Neural cell (in vitro differentiated cells): ENCODE measurements around the gene PTPN1. TPM values are rescaled to one million over a fixed set of nuclear protein-coding genes. Genes with fewer than 3 reads are reported as not detected.

Source experiments
- H2AFZ ChIP-seq: fragments of 200-600, 300-800 bp; sonication (generic), shearing (Covaris generic); 2 replicates; pipeline ENCODE4 v1.6.0; 2014; ENCODE audit warnings: low read depth, mild to moderate bottlenecking, antibody characterized with exemption, low read length, moderate library complexity
- H3F3A ChIP-seq: fragments of 200-600 bp; shearing (Covaris generic); 2 replicates; pipeline ENCODE4 v1.6.1; 2016; ENCODE audit warnings: mild to moderate bottlenecking, moderate library complexity, mixed read lengths, antibody characterized with exemption, low read length; ENCODE audit not compliant: insufficient read depth, poor library complexity, severe bottlenecking
- H3K27ac ChIP-seq: fragments of 200-600, 300-800 bp; sonication (generic), shearing (Covaris generic); 2 replicates; pipeline ENCODE4 v1.5.1; 2014; ENCODE audit warnings: mild to moderate bottlenecking, low read length, moderate library complexity
- H3K27me3 ChIP-seq: fragments of 300-800, 200-600 bp; sonication (generic), shearing (Covaris generic); 2 replicates; pipeline ENCODE4 v1.6.0; 2014; ENCODE audit warnings: mild to moderate bottlenecking, low read depth, low read length, moderate library complexity; ENCODE audit not compliant: insufficient read depth
- H3K36me3 ChIP-seq: fragments of 300-800, 200-600 bp; sonication (generic), shearing (Covaris generic); 2 replicates; pipeline ENCODE4 v1.5.1; 2014; ENCODE audit warnings: mild to moderate bottlenecking, antibody characterized with exemption, low read length, moderate library complexity; ENCODE audit not compliant: insufficient read depth
- H3K4me2 ChIP-seq: fragments of 300-800, 200-600 bp; sonication (generic), shearing (Covaris generic); 2 replicates; pipeline ENCODE4 v1.6.0; 2014; ENCODE audit warnings: mild to moderate bottlenecking, low read length
- H3K4me3 ChIP-seq: fragments of 300-800, 200-600 bp; sonication (generic), shearing (Covaris generic); 2 replicates; pipeline ENCODE4 v1.5.1; 2014; ENCODE audit warnings: mild to moderate bottlenecking, low read length, moderate library complexity
- H3K79me2 ChIP-seq: fragments of 200-600 bp; shearing (Covaris generic); replicated peaks from 2 replicates; pipeline ENCODE4 v1.6.0; 2014; ENCODE audit warnings: mild to moderate bottlenecking, low read length, moderate library complexity; ENCODE audit not compliant: insufficient read depth
- H3K9ac ChIP-seq: fragments of 300-800, 200-600 bp; sonication (generic), shearing (Covaris generic); 2 replicates; pipeline ENCODE4 v1.6.1; 2016; ENCODE audit warnings: mild to moderate bottlenecking, low read length, mixed read lengths
- H3K9me2 ChIP-seq: fragments of 200-600 bp; shearing (Covaris generic); 2 replicates; pipeline ENCODE4 v1.6.1; 2016; ENCODE audit warnings: mild to moderate bottlenecking, low read length, mixed read lengths; ENCODE audit not compliant: insufficient read depth
- H3K9me3 ChIP-seq: fragments of 200-600, 300-800 bp; sonication (generic), shearing (Covaris generic); 2 replicates; pipeline ENCODE4 v1.6.1; 2016; ENCODE audit warnings: mild to moderate bottlenecking, mixed run types, low read length, moderate library complexity, mixed read lengths
- H4K20me1 ChIP-seq: fragments of 200-600 bp; shearing (Covaris generic); 2 replicates; pipeline ENCODE4 v1.6.1; 2016; ENCODE audit warnings: mild to moderate bottlenecking, mixed run types; ENCODE audit not compliant: insufficient read depth
- CTCF ChIP-seq: fragments of 450-650 bp; IDR thresholded peaks from 2 replicates; pipeline ENCODE4 v1.5.1; 2014; ENCODE audit warnings: antibody characterized with exemption, mild to moderate bottlenecking, moderate library complexity; ENCODE audit not compliant: poor library complexity, severe bottlenecking
- EP300 ChIP-seq: fragments of 450-650 bp; conservative IDR thresholded peaks from 2 replicates; pipeline ENCODE4 v1.6.1; 2014; ENCODE audit warnings: antibody characterized with exemption, mild to moderate bottlenecking, moderate library complexity; ENCODE audit not compliant: poor library complexity, severe bottlenecking
- EZH2 ChIP-seq: fragments of 200-600, 300-800 bp; shearing (Covaris generic), sonication (generic); IDR thresholded peaks from 2 replicates; pipeline ENCODE4 v1.6.1; 2014; ENCODE audit warnings: antibody characterized with exemption, low read length, borderline replicate concordance, mild to moderate bottlenecking; ENCODE audit not compliant: insufficient read depth, poor library complexity, severe bottlenecking
- MXI1 ChIP-seq: fragments of 450-650 bp; conservative IDR thresholded peaks from 2 replicates; pipeline ENCODE4 v1.6.1; 2014; ENCODE audit warnings: antibody characterized with exemption, mild to moderate bottlenecking; ENCODE audit not compliant: poor library complexity, severe bottlenecking
- POLR2AphosphoS5 ChIP-seq: IDR thresholded peaks from 2 replicates; pipeline ENCODE4 v1.6.1; 2012
- RAD21 ChIP-seq: fragments of 450-650 bp; conservative IDR thresholded peaks from 2 replicates; pipeline ENCODE4 v1.6.1; 2014; ENCODE audit warnings: antibody characterized with exemption, mild to moderate bottlenecking, moderate library complexity
- REST ChIP-seq: IDR thresholded peaks from 2 replicates; pipeline ENCODE4 v1.6.1; 2012; ENCODE audit warnings: borderline replicate concordance
- SMC3 ChIP-seq: fragments of 450-650 bp; conservative IDR thresholded peaks from 2 replicates; pipeline ENCODE4 v1.6.1; 2014; ENCODE audit warnings: antibody characterized with exemption, mild to moderate bottlenecking, moderate library complexity; ENCODE audit not compliant: poor library complexity
- TAF1 ChIP-seq: IDR thresholded peaks from 2 replicates; pipeline ENCODE4 v1.6.1; 2012; ENCODE audit warnings: low read depth
- polyA plus RNA-seq: library from polyadenylated mRNA; depleted of rRNA; stranded (reverse); fragments of >200 nt; gene quantifications from 2 replicates; pipeline ENCODE4 v1.2.3, GENCODE V29; 2014

Gene PTPN1
- polyA plus RNA-seq, 1 donor from 2014 or later = 48.1 TPM

- Histone ChIP-seq H3K27me3 (no peaks in the 10 kb centered on the region), H3K79me2 (peaks cover 99% of the 10 kb centered on the region), H3K9ac (no peak overlapping the region)
Observed at GRCh38 chr20:50516935-50517816, 7.0 kb downstream of the PTPN1 start.

GRCh38 chr20:50517817-50518154, 7.6 kb downstream of the PTPN1 start:
- H3K4me3 ChIP-seq = no peak overlapping the region
- no peaks in the 10 kb centered on the region for H3K36me3 ChIP-seq
- H3K27ac ChIP-seq = no peak overlapping the region
- TF ChIP-seq POLR2AphosphoS5 (no peak), EZH2 (no peak), RAD21 (no peak), REST (no peak), MXI1 (no peak), TAF1 (no peak), SMC3 (no peak), EP300 (no peak)
- no peak overlapping the region for H3K9ac ChIP-seq
- no peaks in the 10 kb centered on the region for H3K27me3 ChIP-seq
- H3K79me2 ChIP-seq = peaks cover 98% of the 10 kb centered on the region
- H2AFZ ChIP-seq = no peak overlapping the region
- no peaks in the 10 kb centered on the region for H3F3A ChIP-seq
- H3K9me2 ChIP-seq = no peaks in the 10 kb centered on the region
- H3K4me2 ChIP-seq = no peak overlapping the region
- peaks cover 18% of the 10 kb centered on the region for H4K20me1 ChIP-seq
- no peaks in the 10 kb centered on the region for H3K9me3 ChIP-seq

More at GRCh38 chr20:50516935-50517816, 7.0 kb downstream of the PTPN1 start:
- peaks cover 21% of the 10 kb centered on the region for H4K20me1 ChIP-seq
- H3K27ac ChIP-seq = no peak overlapping the region
- TF ChIP-seq CTCF (no peak), TAF1 (no peak), REST (no peak)
- no peaks in the 10 kb centered on the region for H3K9me2 ChIP-seq
- no peaks in the 10 kb centered on the region for H3K36me3 ChIP-seq
- no peak overlapping the region for H3K4me2 ChIP-seq
- H3K9me3 ChIP-seq = no peaks in the 10 kb centered on the region
- H2AFZ ChIP-seq = no peak overlapping the region
- no peak overlapping the region for H3K4me3 ChIP-seq
- H3F3A ChIP-seq = no peaks in the 10 kb centered on the region
